PC-3 (cell line): ENCODE measurements around the gene C1GALT1. TPM values are rescaled to one million over a fixed set of nuclear protein-coding genes. Genes with fewer than 3 reads are reported as not detected.

Experiments
- ATAC-seq: fragments of 200-7000 bp; cut with Tn5 transposase; 2 replicates; pipeline ENCODE4 v1.9.1; 2020; ENCODE audit warnings: mild to moderate bottlenecking, moderate library complexity
- BruUV-seq: library from RNA; stranded (reverse); fragments of 400-500 nt; replicated peaks from 2 replicates; lab custom pipeline; 2021; lab: Mats Ljungman, UMichigan
- CTCF ChIA-PET: fragments of 300-600 bp; sonication (Branson Sonifier 250); formaldehyde crosslinking; loops from one replicate; lab custom pipeline; 2022; ENCODE audit warnings: antibody characterized with exemption; lab: Charles Lee
- POLR2A ChIA-PET: fragments of 300-600 bp; sonication (Branson Sonifier 250); formaldehyde crosslinking; loops from one replicate; lab custom pipeline; 2022; ENCODE audit warnings: antibody characterized with exemption; ENCODE audit not compliant: unreplicated experiment; lab: Charles Lee
- DNase-seq: peaks from one replicate; pipeline ENCODE4 v3.0.0-alpha.2; 2015
- H2AFZ ChIP-seq: fragments of 300-600 bp; sonication (generic); 2 replicates; pipeline ENCODE4 v1.6.0; 2016; ENCODE audit warnings: antibody characterized with exemption, low read length
- H3F3A ChIP-seq: fragments of 300-600 bp; sonication (generic); one replicate; pipeline ENCODE4 v1.6.0; 2017; ENCODE audit warnings: antibody characterized with exemption, low read length, control low read depth, mild to moderate bottlenecking; ENCODE audit not compliant: unreplicated experiment
- H3K27ac ChIP-seq: fragments of 300-600 bp; sonication (generic); 2 replicates; pipeline ENCODE4 v1.5.1; 2016; ENCODE audit warnings: mild to moderate bottlenecking, low read length
- H3K27me3 ChIP-seq: fragments of 300-600 bp; sonication (generic); 2 replicates; pipeline ENCODE4 v1.6.1; 2016; ENCODE audit warnings: low read length, mixed read lengths
- H3K36me3 ChIP-seq: fragments of 300-600 bp; sonication (generic); 2 replicates; pipeline ENCODE4 v1.6.1; 2016; ENCODE audit warnings: low read depth, mixed run types, low read length, mixed read lengths
- H3K4me1 ChIP-seq: fragments of 300-600 bp; sonication (generic); 2 replicates; pipeline ENCODE4 v1.5.1; 2016; ENCODE audit warnings: low read length; ENCODE audit not compliant: insufficient read depth
- H3K4me2 ChIP-seq: fragments of 300-600 bp; sonication (generic); 2 replicates; pipeline ENCODE4 v1.6.0; 2016; ENCODE audit warnings: low read length
- H3K4me3 ChIP-seq: fragments of 300-600 bp; sonication (generic); 2 replicates; pipeline ENCODE4 v1.5.1; 2016; ENCODE audit warnings: mild to moderate bottlenecking, low read length, mixed read lengths
- H3K79me2 ChIP-seq: fragments of 300-600 bp; sonication (generic); 2 replicates; pipeline ENCODE4 v1.6.1; 2017; ENCODE audit warnings: low read length, mixed read lengths
- H3K9ac ChIP-seq: fragments of 300-600 bp; sonication (generic); 2 replicates; pipeline ENCODE4 v1.6.0; 2016; ENCODE audit warnings: mild to moderate bottlenecking, low read length
- H3K9me2 ChIP-seq: fragments of 300-600 bp; sonication (generic); replicated peaks from 2 replicates; pipeline ENCODE4 v1.6.1; 2016; ENCODE audit warnings: mixed run types, low read length, mixed read lengths
- H3K9me3 ChIP-seq: fragments of 300-600 bp; sonication (generic); 2 replicates; pipeline ENCODE4 v1.6.1; 2016; ENCODE audit warnings: low read length, mixed read lengths
- H4K20me1 ChIP-seq: fragments of 300-600 bp; sonication (generic); 2 replicates; pipeline ENCODE4 v1.6.1; 2016; ENCODE audit warnings: low read length, mixed read lengths
- CTCF ChIP-seq: fragments of 300-600 bp; sonication (generic); conservative IDR thresholded peaks from 2 replicates; pipeline ENCODE4 v1.5.1; 2017; ENCODE audit warnings: antibody characterized with exemption, low read depth, mild to moderate bottlenecking, low read length
- EZH2 ChIP-seq: fragments of 300-600 bp; sonication (generic); IDR thresholded peaks from one replicate; pipeline ENCODE4 v1.6.1; 2017; ENCODE audit warnings: antibody characterized with exemption, mild to moderate bottlenecking, low read length; ENCODE audit not compliant: unreplicated experiment
- EZH2phosphoT487 ChIP-seq: fragments of 300-600 bp; sonication (generic); IDR thresholded peaks from 2 replicates; pipeline ENCODE4 v1.6.1; 2018; ENCODE audit warnings: mild to moderate bottlenecking, antibody characterized with exemption, low read length, borderline replicate concordance
- intact Hi-C: fragments of 100-400 bp; cut with micrococcal nuclease; formaldehyde crosslinking; loops from 2 replicates; pipeline ENCODE4 v1.9.0; 2023
- total RNA-seq: library from RNA; depleted of rRNA; stranded (reverse); fragments of >200 nt; gene quantifications from 2 replicates; pipeline ENCODE4 v1.2.3, GENCODE V29; 2014

Gene C1GALT1
- total RNA-seq, 1 experiment from 2014 or later, result 32.3 TPM

GRCh38 chr7:7209412-7210050 is 27.2 kb downstream of the C1GALT1 start:
- Histone ChIP-seq H3K9me2 (no peaks in the 10 kb centered on the region), H3K4me3 (no peak overlapping the region), H3K9ac (no peak overlapping the region), H3F3A (no peaks in the 10 kb centered on the region), H3K4me1 (peaks cover 7% of the 10 kb centered on the region), H4K20me1 (no peaks in the 10 kb centered on the region), H3K27me3 (no peaks in the 10 kb centered on the region), H3K36me3 (no peaks in the 10 kb centered on the region), H3K27ac (no peak overlapping the region), H3K4me2 (no peak overlapping the region), H3K9me3 (no peaks in the 10 kb centered on the region), H2AFZ (no peak overlapping the region), H3K79me2 (peaks cover 66% of the 10 kb centered on the region)
- BruUV-seq, result no TSS peak
- intact Hi-C loops, result no loop called here
- ATAC-seq (no peak), DNase-seq (no peak)
- ChIA-PET POLR2A (no interaction called here), CTCF (no interaction called here)
- TF ChIP-seq EZH2phosphoT487 (no peak), CTCF (no peak), EZH2 (no peak)

GRCh38 chr7:7210475-7211237 is 28.3 kb downstream of the C1GALT1 start:
- BruUV-seq, result no TSS peak
- H3K9me2 ChIP-seq, result no peaks in the 10 kb centered on the region
- no peaks in the 10 kb centered on the region for H3K9me3 ChIP-seq
- no peak overlapping the region for H3K9ac ChIP-seq
- H4K20me1 ChIP-seq, result no peaks in the 10 kb centered on the region
- H3K27me3 ChIP-seq, result no peaks in the 10 kb centered on the region
- no peak for DNase-seq
- H3K27ac ChIP-seq, result no peak overlapping the region
- H3K4me1 ChIP-seq, result peaks cover 7% of the 10 kb centered on the region
- no peak overlapping the region for H2AFZ ChIP-seq
- no peak overlapping the region for H3K4me2 ChIP-seq
- TF ChIP-seq EZH2, result no peak
- TF ChIP-seq EZH2phosphoT487, result no peak
- TF ChIP-seq CTCF, result no peak
- no peaks in the 10 kb centered on the region for H3F3A ChIP-seq
- POLR2A ChIA-PET, result no interaction called here
- H3K79me2 ChIP-seq, result peaks cover 55% of the 10 kb centered on the region
- intact Hi-C loops, result no loop called here
- H3K4me3 ChIP-seq, result no peak overlapping the region
- CTCF ChIA-PET, result no interaction called here
- no peak for ATAC-seq
- no peaks in the 10 kb centered on the region for H3K36me3 ChIP-seq

GRCh38 chr7:7212612-7213011 is 30.3 kb downstream of the C1GALT1 start:
- Histone ChIP-seq H3K4me1 (peaks cover 5% of the 10 kb centered on the region), H3K36me3 (no peaks in the 10 kb centered on the region), H3K9me3 (no peaks in the 10 kb centered on the region), H4K20me1 (no peaks in the 10 kb centered on the region), H3K9me2 (no peaks in the 10 kb centered on the region), H2AFZ (no peak overlapping the region), H3K9ac (no peak overlapping the region), H3K4me2 (no peak overlapping the region), H3K27me3 (no peaks in the 10 kb centered on the region), H3F3A (no peaks in the 10 kb centered on the region), H3K27ac (no peak overlapping the region), H3K4me3 (no peak overlapping the region), H3K79me2 (peaks cover 35% of the 10 kb centered on the region)
- ATAC-seq, result no peak
- intact Hi-C loops, result no loop called here
- ChIA-PET CTCF (no interaction called here), POLR2A (no interaction called here)
- BruUV-seq, result no TSS peak
- TF ChIP-seq EZH2phosphoT487 (no peak), CTCF (no peak), EZH2 (no peak)
- DNase-seq, result no peak
